ENCODE measurements around the gene YPEL1. TPM values are rescaled to one million over a fixed set of nuclear protein-coding genes. Genes with fewer than 3 reads are reported as not detected.

Gene YPEL1
- total RNA-seq, 2 donors from 2014 or later = 20.1 to 25.2 TPM

DNA sequence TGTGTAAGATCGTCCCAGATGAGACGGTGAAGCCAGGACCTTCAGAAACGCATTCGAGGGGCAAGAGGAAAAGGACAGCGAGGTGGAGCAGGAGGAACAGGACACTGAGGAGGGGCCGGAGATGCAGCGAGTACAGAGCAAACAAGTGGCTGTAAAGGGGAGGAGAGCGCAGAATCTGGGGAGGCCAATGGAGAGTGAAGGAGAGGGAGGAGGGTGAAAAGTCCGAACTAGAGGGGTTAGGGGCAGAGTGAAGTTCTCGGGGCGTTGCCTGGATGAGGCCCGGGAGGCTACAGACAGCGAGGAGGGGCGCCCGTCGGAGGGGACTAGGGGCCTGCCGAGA lies 78.6 kb downstream of the YPEL1 start:
- Histone ChIP-seq H3K4me1 (ENCODE audit: control insufficient read depth in 1 of 2, low read depth in 2 of 2) (peaks cover 0 to 12% of the 10 kb centered on the region in 2 donors), H3K27ac (no peak overlapping the region), H3K36me3 (no peaks in the 10 kb centered on the region), H3K4me3 (peak overlapping the region; percentile 70), H3K27me3 (replicated peaks; ENCODE audit: insufficient read depth) (no peaks in the 10 kb centered on the region), H3K9me3 (no peaks in the 10 kb centered on the region)
- no peak for TF ChIP-seq CTCF (IDR thresholded peaks at IDR 0.05)
- ATAC-seq (ENCODE audit: insufficient number of reproducible peaks, low FRiP score, low read depth) = no peak
- DNase-seq (ENCODE audit: low spot score) = no peak

GRCh38 chr22:21652547-21653545 lies 82.7 kb downstream of the YPEL1 start:
- H3K4me3 ChIP-seq = peak overlapping the region; percentile 97
- ATAC-seq (ENCODE audit: insufficient number of reproducible peaks, low FRiP score, low read depth) = no peak
- H3K4me1 ChIP-seq (ENCODE audit: control insufficient read depth in 1 of 2, low read depth in 2 of 2) = peaks cover 6 to 21% of the 10 kb centered on the region in 2 donors
- H3K27me3 ChIP-seq (replicated peaks; ENCODE audit: insufficient read depth) = no peaks in the 10 kb centered on the region
- no peak for DNase-seq (ENCODE audit: low spot score)
- no peak for TF ChIP-seq CTCF (IDR thresholded peaks at IDR 0.05)
- H3K36me3 ChIP-seq = no peaks in the 10 kb centered on the region
- H3K27ac ChIP-seq = no peak overlapping the region
- H3K9me3 ChIP-seq = no peaks in the 10 kb centered on the region

DNA sequence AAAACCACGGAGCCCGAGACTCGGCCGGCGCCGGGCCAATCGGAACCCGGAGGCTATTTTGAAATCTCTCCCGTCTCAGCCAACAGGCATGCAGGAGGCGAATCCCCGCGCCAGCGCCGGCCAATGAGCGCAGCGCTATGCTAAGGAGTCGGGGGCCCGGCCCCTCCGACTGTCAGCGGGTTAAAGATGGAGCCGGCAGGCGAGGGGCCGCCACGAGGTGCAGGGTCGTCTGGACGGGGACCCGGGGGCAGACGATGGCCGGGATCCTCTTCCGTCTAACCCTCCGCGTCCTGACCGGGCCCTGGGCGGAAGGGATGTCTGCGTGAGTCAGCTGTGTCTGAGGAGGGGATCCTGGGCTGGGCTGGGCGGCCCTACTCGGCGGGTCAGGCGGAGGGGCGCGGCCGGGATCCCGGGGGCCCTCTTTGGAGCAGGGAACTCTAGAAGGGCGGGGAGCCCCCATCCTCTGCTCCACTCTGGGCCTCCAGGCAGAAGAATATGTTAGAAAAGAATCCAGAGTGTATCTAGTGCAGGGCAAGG lies 83.5 kb downstream of the YPEL1 start:
- H3K4me1 ChIP-seq (ENCODE audit: control insufficient read depth in 1 of 2, low read depth in 2 of 2) = peaks cover 6 to 14% of the 10 kb centered on the region in 2 donors
- peak; percentile 79 for ATAC-seq (ENCODE audit: insufficient number of reproducible peaks, low FRiP score, low read depth)
- peak overlapping the region; percentile 97 for H3K4me3 ChIP-seq
- DNase-seq (ENCODE audit: low spot score) = no peak
- H3K27ac ChIP-seq = no peak overlapping the region
- no peaks in the 10 kb centered on the region for H3K27me3 ChIP-seq (replicated peaks; ENCODE audit: insufficient read depth)
- H3K36me3 ChIP-seq = no peaks in the 10 kb centered on the region
- H3K9me3 ChIP-seq = no peaks in the 10 kb centered on the region
- no peak for TF ChIP-seq CTCF (IDR thresholded peaks at IDR 0.05)

DNA sequence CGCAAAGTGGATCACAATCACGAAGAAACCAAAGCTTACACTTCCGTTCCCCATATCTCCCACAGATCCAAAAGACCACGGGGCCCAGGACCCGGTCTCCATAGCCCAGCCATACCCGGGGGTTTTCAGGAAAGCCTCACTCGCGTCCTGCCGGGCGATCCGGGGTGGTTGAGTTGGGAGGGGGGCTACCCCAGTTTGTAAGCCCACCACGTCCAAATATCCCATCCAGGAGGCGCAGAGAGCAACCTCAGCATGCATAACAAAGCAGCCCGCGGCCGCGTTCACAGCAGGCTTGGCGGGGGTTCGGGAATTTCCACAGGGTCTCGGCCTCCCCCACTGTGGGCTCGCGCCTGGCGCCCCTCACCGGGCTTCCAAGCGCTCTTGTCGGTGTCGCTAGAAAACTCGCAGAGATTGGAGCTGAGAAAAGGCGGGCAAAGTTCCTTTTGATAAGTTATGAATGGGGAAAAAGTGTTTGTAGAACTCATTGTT lies 84.0 kb downstream of the YPEL1 start:
- Histone ChIP-seq H3K4me1 (ENCODE audit: control insufficient read depth in 1 of 2, low read depth in 2 of 2) (peaks cover 6 to 14% of the 10 kb centered on the region in 2 donors), H3K36me3 (no peaks in the 10 kb centered on the region), H3K27ac (no peak overlapping the region), H3K9me3 (no peaks in the 10 kb centered on the region), H3K27me3 (replicated peaks; ENCODE audit: insufficient read depth) (no peaks in the 10 kb centered on the region), H3K4me3 (peak overlapping the region; percentile 97)
- TF ChIP-seq CTCF (IDR thresholded peaks at IDR 0.05) = no peak
- DNase-seq (ENCODE audit: low spot score) (no peak), ATAC-seq (ENCODE audit: insufficient number of reproducible peaks, low FRiP score, low read depth) (no peak)

GRCh38 chr22:21650823-21651520 lies 84.6 kb downstream of the YPEL1 start:
- TF ChIP-seq CTCF (IDR thresholded peaks at IDR 0.05) = no peak

More at GRCh38 chr22:21650823-21651520, 84.6 kb downstream of the YPEL1 start:
- DNase-seq (ENCODE audit: low spot score) = no peak
- Histone ChIP-seq H3K4me1 (ENCODE audit: control insufficient read depth in 1 of 2, low read depth in 2 of 2) (peaks cover 6 to 14% of the 10 kb centered on the region in 2 donors), H3K36me3 (no peaks in the 10 kb centered on the region), H3K4me3 (peak overlapping the region; percentile 97), H3K27ac (no peak overlapping the region), H3K27me3 (replicated peaks; ENCODE audit: insufficient read depth) (no peaks in the 10 kb centered on the region), H3K9me3 (no peaks in the 10 kb centered on the region)
- no peak for ATAC-seq (ENCODE audit: insufficient number of reproducible peaks, low FRiP score, low read depth)

Data from thoracic aorta (tissue), 2 donors.